NCI-H1092 (cell line): ENCODE measurements around the gene KRTAP4-5.
"Not testable (repeated sequence)": the region's sequence is repeated elsewhere in the genome, so short reads cannot be mapped to it uniquely, and the experiment has no call there.

ENCODE experiments used
- DNase-seq: peaks from one replicate; lab custom pipeline; 2025; lab: John Stamatoyannopoulos, UW

The KRTAP4-5 gene

GRCh38 chr17:41149652-41149985, at the start of gene KRTAP4-5:
Gene KRTAP4-5, minus strand, starts transcription at chr17:41149825. Its CDS starts 58 bp downstream, at chr17:41149767.
- no peak for DNase-seq

GRCh38 chr17:41196068-41196467, 46.4 kb upstream of the KRTAP4-5 start:
- no peak for DNase-seq

GRCh38 chr17:41190328-41190727, 40.7 kb upstream of the KRTAP4-5 start:
- DNase-seq = no peak

GRCh38 chr17:41189837-41190318, 40.3 kb upstream of the KRTAP4-5 start, which contains the start of gene KRTAP9-1:
Gene KRTAP9-1, plus strand, starts transcription at chr17:41189887. Its CDS starts 0 bp downstream, at chr17:41189887.
- not testable (repeated sequence) for DNase-seq

- no peak for DNase-seq
Observed at GRCh38 chr17:41186872-41187271, 37.2 kb upstream of the KRTAP4-5 start.

- no peak for DNase-seq
Observed at GRCh38 chr17:41185001-41185400, 35.4 kb upstream of the KRTAP4-5 start.

- DNase-seq = no peak
Observed at GRCh38 chr17:41184480-41184961, 34.9 kb upstream of the KRTAP4-5 start, which contains the start of gene KRTAP4-1. Gene KRTAP4-1, minus strand, starts transcription at chr17:41184911. Its CDS starts 57 bp downstream, at chr17:41184854.

GRCh38 chr17:41178843-41179616, 29.4 kb upstream of the KRTAP4-5 start:
- no peak for DNase-seq

- no peak for DNase-seq
Observed at GRCh38 chr17:41178341-41178740, 28.7 kb upstream of the KRTAP4-5 start.

GRCh38 chr17:41177727-41178271, 28.2 kb upstream of the KRTAP4-5 start, which contains the start of gene KRTAP4-2:
Gene KRTAP4-2, minus strand, starts transcription at chr17:41178221. Its CDS starts 57 bp downstream, at chr17:41178164.
- DNase-seq = no peak

- no peak for DNase-seq
Observed at GRCh38 chr17:41176744-41177387, 27.2 kb upstream of the KRTAP4-5 start.

GRCh38 chr17:41171886-41172285, 22.3 kb upstream of the KRTAP4-5 start:
- no peak for DNase-seq

GRCh38 chr17:41168121-41168520, 18.5 kb upstream of the KRTAP4-5 start, which contains the start of gene KRTAP4-3:
Gene KRTAP4-3, minus strand, starts transcription at chr17:41168221. Its CDS starts 49 bp downstream, at chr17:41168172.
- no peak for DNase-seq

GRCh38 chr17:41167561-41167960, 17.9 kb upstream of the KRTAP4-5 start:
- DNase-seq = no peak

- DNase-seq = no peak
Observed at GRCh38 chr17:41163828-41164227, 14.2 kb upstream of the KRTAP4-5 start.

- DNase-seq = no peak
Observed at GRCh38 chr17:41160648-41161047, 11.0 kb upstream of the KRTAP4-5 start, which contains the start of gene KRTAP4-4. Gene KRTAP4-4, minus strand, starts transcription at chr17:41160748. Its CDS starts 57 bp downstream, at chr17:41160691.

GRCh38 chr17:41160190-41160589, 10.6 kb upstream of the KRTAP4-5 start:
- not testable (repeated sequence) for DNase-seq

- DNase-seq = no peak
Observed at GRCh38 chr17:41153856-41154255, 4.2 kb upstream of the KRTAP4-5 start.

GRCh38 chr17:41151525-41151924, 1.9 kb upstream of the KRTAP4-5 start:
- no peak for DNase-seq

GRCh38 chr17:41150026-41150425, 401 bp upstream of the KRTAP4-5 start:
- DNase-seq = no peak

- DNase-seq = not testable (repeated sequence)
Observed at GRCh38 chr17:41148971-41149651, 514 bp downstream of the KRTAP4-5 start.
